Stromal cell of bone marrow (primary cell): ENCODE data around the gene BCORL1.
A peak's percentile ranks its signal among the peaks of the same experiment; 100 is the strongest.

ENCODE experiments used
- DNase-seq: peaks from one replicate; pipeline ENCODE4 v3.0.0-alpha.2; 2012; ENCODE audit warnings: low read depth

Gene BCORL1

GRCh38 chrX:130058652-130059051 is 76.2 kb downstream of the BCORL1 start:
- DNase-seq: no peak

GRCh38 chrX:130060122-130061069 is 78.0 kb downstream of the BCORL1 start:
- peak; percentile 34 for DNase-seq

- no peak for DNase-seq
Observed at GRCh38 chrX:130066975-130067615, 84.7 kb downstream of the BCORL1 start.

GRCh38 chrX:130071611-130072344 is 89.3 kb downstream of the BCORL1 start:
- no peak for DNase-seq

DNA sequence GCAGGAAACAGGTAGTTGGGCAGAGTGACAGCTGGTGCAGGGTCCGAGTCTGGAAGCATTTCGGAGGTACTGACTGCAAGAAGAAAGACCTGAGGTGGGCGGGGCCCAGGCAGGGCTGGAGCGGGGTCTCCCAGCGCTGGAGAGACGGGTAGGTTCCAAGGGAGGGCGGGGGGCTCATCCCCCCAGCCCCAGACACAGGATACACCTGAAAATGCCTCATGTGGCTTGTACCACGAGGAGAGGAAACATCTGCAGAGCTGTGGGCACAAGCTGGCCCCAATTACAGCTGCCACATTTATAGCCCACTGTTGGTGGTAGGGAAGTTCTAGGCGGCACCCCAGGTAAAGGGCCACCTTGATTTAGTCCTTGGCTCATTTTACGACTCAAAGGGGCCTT is 89.9 kb downstream of the BCORL1 start:
- no peak for DNase-seq

DNA sequence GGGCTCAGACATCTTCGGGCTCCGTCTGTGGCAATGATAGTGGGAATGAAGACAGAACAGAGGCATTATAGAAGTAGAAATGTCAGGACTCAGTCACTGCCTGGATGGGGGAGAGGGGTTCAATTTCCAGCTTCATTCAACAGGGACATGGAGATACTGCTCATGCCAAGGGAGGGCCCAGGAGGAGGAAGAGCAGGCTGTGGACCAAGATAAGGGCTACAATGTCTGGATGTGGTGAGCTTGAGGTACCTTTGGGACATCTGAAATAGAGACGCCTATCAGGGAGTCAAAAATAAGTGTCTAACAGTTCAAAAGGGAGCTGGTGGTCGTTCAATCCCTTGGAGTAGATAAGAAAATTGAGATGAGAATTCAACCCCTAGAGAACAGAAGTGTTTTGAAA is 93.3 kb downstream of the BCORL1 start:
- DNase-seq: no peak

DNA sequence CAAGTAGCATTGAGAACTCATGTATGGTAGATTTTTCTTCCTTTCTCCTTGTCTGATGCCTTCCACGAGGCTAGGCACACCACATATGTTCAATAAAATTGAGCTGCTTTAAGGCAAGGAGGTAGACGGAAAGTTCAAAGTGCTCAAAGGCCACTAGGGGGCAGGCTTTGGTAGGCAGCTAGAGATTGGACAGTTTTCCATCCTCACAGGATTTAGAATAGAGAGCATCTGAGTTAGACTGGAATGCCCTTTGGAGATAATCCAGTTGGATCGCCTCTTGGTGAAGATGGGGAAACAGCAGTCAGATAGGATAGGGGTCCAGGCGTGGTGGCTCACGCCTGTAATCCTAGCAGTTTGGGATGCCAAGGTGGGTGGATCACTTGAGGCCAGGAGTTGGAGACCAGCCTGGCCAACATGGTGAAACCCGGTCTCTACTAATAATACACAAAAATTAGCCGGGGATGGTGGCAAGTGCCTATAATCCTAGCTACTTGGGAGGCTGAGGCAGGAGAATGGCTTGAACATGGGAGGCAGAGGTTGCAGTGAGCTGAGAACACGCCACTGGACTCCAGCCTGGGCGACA is 97.5 kb downstream of the BCORL1 start:
- peak; percentile 59 for DNase-seq

- DNase-seq: no peak
Observed at GRCh38 chrX:130080791-130081367, 98.4 kb downstream of the BCORL1 start.

- DNase-seq: no peak
Observed at GRCh38 chrX:130081421-130082045, 99.1 kb downstream of the BCORL1 start.

DNA sequence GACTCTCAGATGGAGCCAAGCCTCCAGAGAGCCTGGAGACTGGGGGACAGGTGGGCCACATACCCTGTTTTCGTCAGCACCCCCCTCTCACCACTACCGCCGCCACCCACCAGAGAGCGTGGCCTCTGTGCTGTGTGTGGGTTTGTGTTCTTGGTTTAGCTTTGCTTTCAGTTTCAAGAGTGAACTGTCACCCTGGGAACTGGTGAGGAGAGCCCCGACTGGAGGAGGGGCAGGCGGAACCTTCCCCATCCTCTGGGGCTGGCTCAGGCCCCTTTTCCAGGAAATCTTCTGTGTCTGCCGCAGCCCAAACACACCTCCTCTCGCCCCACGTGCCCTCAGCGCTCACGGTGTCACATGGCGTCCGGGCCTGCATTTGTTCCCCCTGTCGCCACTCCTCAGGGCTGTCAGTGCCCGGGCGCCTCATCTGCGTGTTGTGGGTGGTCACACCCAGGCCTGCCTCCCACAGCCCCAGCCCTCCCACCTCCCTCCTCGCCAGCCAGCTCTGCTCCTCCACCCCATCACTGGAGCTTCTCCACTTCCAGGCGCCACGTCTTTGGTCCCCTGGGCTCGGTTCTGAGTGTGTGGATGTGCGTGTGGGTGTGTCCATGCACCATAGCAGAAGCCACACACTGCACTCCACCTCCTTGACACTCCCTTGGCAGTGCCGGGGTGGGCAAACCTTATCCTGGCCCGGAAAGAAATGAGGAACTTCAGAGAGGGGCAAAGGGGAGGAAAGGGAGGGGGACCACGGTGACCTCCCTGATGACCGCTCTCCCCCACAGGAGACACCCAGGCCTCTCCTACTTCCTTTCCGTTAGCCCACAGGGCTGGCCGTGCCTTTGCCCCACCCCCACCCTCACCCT is 100.0 kb downstream of the BCORL1 start:
- DNase-seq: no peak

DNA sequence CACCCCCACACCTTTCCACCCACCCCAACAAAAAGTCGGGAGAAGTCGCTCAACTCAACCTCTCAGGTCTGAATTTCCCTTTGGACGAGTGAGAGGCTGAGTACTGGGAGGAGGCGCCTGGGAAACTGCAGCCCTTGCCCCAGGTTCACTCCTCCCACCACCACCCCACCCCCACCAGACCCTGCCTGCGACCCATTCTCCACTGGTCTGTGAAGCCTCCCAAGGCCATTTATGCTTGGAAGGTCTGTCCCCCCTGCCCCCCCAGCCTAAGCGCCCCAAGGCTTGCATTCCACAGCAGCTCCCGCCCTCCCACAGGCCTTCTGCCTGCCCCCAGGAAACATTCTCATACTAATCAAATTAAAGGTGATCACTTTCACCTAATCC is 100.7 kb downstream of the BCORL1 start:
- no peak for DNase-seq

DNA sequence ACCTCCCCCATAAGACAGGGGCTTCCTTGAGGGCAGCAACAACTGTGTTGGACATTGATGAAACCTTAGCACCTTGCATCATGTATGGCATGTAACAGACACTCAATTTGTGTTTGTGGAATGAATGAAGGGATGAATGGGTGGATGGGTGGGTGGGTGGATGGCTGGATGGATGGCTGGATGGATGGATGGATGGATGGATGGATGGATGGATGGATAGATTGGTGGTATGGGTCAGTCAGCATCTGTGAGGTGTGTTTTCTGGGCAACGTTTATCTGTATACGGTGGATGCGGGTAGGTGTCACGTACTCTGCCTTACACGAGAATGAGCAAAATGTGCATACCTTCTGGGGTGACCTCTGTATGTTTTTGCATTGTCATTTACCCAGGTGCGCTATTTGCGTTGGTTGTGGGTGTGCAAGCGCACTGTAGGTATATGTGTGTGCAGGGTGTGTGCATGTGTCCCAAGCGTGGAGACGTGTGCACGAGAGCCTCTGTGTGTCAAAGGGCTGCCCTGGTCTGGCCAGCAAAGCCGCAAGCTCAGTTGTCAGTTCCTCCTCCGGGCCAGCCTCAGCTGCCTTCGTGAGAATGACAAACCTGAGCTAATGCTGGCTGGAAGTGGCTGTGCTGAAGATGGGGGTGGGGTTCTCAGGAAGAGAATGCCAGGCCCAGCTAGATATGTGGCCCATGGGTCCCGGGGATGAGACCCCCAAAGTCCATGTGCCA is 101.4 kb downstream of the BCORL1 start:
- DNase-seq: no peak

DNA sequence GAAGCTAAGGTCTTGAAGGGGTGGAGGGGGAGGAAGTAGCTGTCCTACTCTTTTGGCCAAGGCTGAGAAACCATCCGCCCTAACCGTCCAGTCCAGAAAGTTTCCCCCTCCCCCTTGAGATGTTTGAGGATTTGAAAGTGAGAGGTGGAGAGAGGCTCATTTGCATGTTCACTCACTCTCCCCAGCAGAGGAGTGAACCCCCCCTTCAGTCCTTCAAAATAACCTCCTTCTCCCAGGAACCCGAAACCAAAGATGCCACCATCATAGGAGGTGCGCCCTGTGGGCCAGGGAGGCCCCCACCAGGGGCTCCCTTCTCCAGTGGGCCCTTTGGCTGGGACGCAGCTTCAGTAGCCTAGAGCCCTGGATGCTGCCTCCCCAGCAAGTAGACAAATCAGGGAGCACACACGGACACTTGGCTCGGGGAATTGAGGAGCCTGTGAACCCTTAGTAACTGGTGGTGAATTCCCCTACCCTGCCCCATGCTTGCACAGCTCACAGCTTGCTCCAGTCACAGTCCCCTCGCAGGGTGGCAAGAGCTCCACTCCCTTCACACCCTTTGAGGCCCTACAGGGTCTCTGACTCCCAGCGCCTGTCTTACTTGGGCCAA is 102.3 kb downstream of the BCORL1 start:
- DNase-seq: no peak

GRCh38 chrX:130085551-130086446 is 103.4 kb downstream of the BCORL1 start:
- no peak for DNase-seq

- no peak for DNase-seq
Observed at GRCh38 chrX:130086447-130087206, 104.2 kb downstream of the BCORL1 start.

DNA sequence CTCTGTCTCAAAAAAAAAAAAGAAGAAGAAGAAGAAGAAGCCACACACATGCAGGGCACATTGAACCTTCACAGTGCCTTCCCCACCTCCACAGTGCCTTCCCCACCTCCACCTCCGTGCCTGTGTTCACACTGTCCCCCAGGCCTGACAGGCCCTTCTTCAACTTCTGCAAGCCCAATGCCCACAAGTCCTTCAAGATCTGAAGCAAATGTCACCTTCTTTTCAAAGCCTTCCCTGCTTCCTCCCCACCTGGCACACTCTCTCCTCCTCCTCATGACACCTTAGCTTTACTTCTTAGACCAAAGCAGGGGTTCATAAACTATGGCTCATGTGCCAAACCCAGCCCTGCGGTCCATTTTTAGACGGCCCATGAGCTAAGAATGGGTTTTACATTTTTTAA is 107.9 kb downstream of the BCORL1 start:
- DNase-seq: no peak

- no peak for DNase-seq
Observed at GRCh38 chrX:130091980-130092522, 109.6 kb downstream of the BCORL1 start.
